Stimulated activated memory B cell treated with anti-CD40 and anti-IgM and Interleukin-4, amounts not matched to agents 10 μg/mL and 1 μg/mL and 100 μg/mL, for 72 hours (primary cell): Measurements from ENCODE around the gene CDH1.

Source experiments
- ATAC-seq: fragments of 150-1000 bp; cut with Tn5 transposase; 2 replicates; pipeline ENCODE4 v1.10.0; 2021
- H3K27ac Mint-ChIP-seq: one replicate; pipeline ENCODE4 v1.8.0; 2022; ENCODE audit warnings: mild to moderate bottlenecking, mixed read lengths
- H3K27me3 Mint-ChIP-seq: one replicate; pipeline ENCODE4 v1.8.0; 2022; ENCODE audit warnings: mixed read lengths
- H3K36me3 Mint-ChIP-seq: one replicate; pipeline ENCODE4 v1.8.0; 2022; ENCODE audit warnings: mixed read lengths
- H3K4me1 Mint-ChIP-seq: one replicate; pipeline ENCODE4 v1.8.0; 2022; ENCODE audit warnings: mixed read lengths
- H3K4me3 Mint-ChIP-seq: one replicate; pipeline ENCODE4 v1.8.0; 2022; ENCODE audit warnings: mild to moderate bottlenecking, moderate library complexity, mixed read lengths
- H3K9me3 Mint-ChIP-seq: one replicate; pipeline ENCODE4 v1.8.0; 2022; ENCODE audit warnings: mixed read lengths

Gene CDH1

DNA sequence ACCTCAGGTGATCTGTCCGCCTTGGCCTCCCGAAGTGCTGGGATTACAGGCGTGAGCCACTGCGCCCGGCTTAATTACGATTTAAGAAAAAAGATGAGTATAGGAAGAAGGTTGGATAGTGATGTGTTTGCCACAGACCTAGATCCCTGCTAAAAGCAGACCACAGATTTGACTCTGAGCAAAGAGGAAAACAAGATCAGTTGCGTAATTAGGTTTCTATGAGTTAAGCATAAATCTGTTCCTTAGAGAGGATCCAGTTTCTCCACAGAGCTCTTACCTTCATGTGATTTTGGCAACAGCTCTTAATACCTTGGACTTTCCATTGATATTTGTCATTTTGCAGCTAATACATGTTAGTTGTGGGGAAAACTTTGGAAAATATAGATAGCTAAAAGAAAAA, 31.1 kb downstream of the CDH1 start:
- no peak overlapping the region for H3K4me3 Mint-ChIP-seq
- H3K27me3 Mint-ChIP-seq, result peaks cover 10% of the 10 kb centered on the region
- no peaks in the 10 kb centered on the region for H3K36me3 Mint-ChIP-seq
- H3K4me1 Mint-ChIP-seq, result no peaks in the 10 kb centered on the region
- H3K9me3 Mint-ChIP-seq, result no peaks in the 10 kb centered on the region
- ATAC-seq, result no peak
- no peak overlapping the region for H3K27ac Mint-ChIP-seq

DNA sequence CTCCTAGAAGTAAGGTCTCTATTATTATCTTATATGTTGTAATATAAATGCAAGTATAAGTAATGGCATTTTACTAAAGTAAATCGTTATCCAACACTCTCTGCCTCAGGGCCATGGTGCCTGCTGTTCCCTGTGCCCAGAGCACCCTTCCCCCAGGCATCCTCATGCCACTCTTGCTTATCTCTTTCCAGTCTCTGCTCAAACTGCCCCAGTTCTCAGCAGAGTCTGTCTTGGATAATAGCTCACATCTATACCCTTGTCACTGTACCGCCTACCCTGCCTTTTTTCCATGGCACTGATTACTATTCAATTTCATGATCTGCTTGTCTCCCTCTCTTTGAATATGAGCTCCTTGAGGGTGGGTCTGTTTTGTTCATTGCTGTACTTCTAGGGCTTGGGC, 31.7 kb downstream of the CDH1 start:
- peaks cover 10% of the 10 kb centered on the region for H3K27me3 Mint-ChIP-seq
- no peaks in the 10 kb centered on the region for H3K36me3 Mint-ChIP-seq
- no peaks in the 10 kb centered on the region for H3K4me1 Mint-ChIP-seq
- no peak for ATAC-seq
- H3K4me3 Mint-ChIP-seq, result no peak overlapping the region
- H3K27ac Mint-ChIP-seq, result no peak overlapping the region
- no peaks in the 10 kb centered on the region for H3K9me3 Mint-ChIP-seq

DNA sequence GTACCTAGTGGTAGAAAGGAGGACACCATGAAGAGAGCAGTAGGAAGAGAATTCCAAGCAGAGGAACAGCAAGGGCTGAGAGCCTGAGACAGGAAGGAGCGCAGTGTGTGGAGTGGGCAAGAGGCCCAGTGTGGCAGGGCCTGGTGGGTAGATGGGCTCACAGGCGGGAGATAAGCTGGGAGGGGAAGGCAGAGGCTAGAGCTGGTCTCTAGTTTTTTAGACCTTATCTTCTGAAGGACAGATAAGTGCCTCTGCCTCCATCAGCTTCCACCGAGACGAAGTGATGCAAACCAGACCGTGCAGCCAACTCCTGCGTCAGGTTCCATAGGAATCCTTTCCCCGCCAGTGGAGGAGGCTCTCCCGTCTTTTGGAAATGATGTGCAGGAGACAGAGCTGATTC, 33.6 kb downstream of the CDH1 start:
- Mint-ChIP-seq H3K9me3 (no peaks in the 10 kb centered on the region), H3K4me1 (no peaks in the 10 kb centered on the region), H3K27me3 (peaks cover 10% of the 10 kb centered on the region), H3K4me3 (no peak overlapping the region), H3K27ac (no peak overlapping the region), H3K36me3 (no peaks in the 10 kb centered on the region)
- no peak for ATAC-seq

DNA sequence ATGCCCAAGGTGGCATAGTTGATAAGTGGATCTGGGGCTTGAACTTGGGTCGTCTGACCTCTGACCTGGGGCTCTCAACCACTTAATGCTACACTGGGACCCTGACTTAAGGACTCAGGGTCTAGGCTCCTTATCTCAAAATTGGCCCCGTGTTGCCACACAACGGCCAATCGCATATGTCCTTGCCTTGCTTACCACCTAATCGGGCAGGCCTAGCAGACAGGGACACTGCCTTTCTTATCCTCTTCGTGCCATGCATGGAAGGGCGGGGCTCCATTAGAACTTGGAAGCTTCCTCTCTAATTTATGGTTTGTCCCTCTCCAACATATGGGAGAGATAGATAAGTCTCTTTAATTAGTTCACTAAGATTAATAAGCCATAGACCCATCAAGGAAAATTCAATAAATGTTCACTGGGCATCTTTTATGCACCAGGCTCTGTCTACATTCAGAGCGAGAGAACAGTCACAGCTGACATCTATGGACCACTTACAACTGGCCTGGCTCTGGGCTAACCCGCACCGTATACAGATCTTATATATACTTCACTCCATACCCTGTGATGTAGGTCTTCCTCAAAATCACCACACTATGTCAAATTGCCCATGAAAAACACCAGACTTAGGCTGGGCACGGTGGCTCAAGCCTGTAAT, 35.1 kb downstream of the CDH1 start:
- H3K27ac Mint-ChIP-seq, result no peak overlapping the region
- peaks cover 10% of the 10 kb centered on the region for H3K27me3 Mint-ChIP-seq
- no peak for ATAC-seq
- H3K9me3 Mint-ChIP-seq, result no peaks in the 10 kb centered on the region
- no peak overlapping the region for H3K4me3 Mint-ChIP-seq
- no peaks in the 10 kb centered on the region for H3K36me3 Mint-ChIP-seq
- no peaks in the 10 kb centered on the region for H3K4me1 Mint-ChIP-seq

DNA sequence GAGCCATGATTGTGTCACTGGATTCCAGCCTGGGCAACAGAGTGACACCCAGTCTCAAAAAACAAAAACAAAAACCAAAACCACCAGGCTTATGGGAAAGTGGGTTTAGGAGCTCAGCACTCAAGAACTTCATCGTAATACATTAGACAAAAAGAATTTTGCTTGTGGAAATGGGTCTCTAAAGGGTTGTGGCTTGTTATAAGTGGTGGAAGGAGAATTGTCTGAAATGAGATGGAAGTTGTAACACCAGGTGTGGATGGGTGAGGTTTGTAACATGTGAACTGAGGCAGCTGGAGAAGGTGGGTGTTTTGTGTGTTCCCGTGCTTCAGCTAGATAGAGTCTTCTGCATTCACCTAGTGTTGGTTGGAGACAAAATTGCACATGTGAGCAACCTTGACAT, 35.8 kb downstream of the CDH1 start:
- Mint-ChIP-seq H3K27me3 (peaks cover 10% of the 10 kb centered on the region), H3K4me1 (no peaks in the 10 kb centered on the region), H3K4me3 (no peak overlapping the region), H3K36me3 (no peaks in the 10 kb centered on the region), H3K9me3 (no peaks in the 10 kb centered on the region), H3K27ac (no peak overlapping the region)
- ATAC-seq, result no peak

DNA sequence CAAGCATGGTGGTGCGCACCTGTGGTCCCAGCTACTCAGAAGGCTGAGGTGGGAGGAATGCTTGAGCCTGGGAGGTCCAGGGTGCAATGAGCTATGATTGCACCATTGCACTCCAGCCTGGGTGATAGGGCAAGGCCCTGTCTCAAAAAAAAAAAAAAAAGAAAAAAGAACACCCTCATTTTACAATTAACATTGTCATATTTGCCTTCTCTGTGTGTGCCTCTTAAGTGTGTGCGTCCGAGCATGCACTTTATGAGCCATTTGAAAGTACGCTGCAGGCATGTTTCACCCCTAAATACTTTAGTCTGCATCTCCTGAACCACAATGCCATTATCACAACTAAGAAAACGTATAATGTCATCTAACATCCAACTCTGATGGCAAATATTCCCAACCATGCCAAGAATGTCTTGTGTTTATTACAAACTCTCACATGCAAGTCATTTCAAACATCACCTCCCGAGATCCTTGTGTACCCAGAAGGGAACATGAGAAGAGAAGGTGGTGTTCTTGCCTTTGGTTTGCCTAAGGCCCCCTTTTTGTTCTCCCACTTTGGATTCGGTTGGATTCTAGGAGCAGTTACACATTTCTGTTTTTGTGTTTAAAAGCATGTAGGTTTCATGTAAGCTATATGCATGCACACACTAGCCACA, 38.0 kb downstream of the CDH1 start:
- no peak for ATAC-seq
- peaks cover 8% of the 10 kb centered on the region for H3K27me3 Mint-ChIP-seq
- H3K36me3 Mint-ChIP-seq, result no peaks in the 10 kb centered on the region
- no peak overlapping the region for H3K4me3 Mint-ChIP-seq
- no peaks in the 10 kb centered on the region for H3K9me3 Mint-ChIP-seq
- H3K4me1 Mint-ChIP-seq, result no peaks in the 10 kb centered on the region
- H3K27ac Mint-ChIP-seq, result no peak overlapping the region

DNA sequence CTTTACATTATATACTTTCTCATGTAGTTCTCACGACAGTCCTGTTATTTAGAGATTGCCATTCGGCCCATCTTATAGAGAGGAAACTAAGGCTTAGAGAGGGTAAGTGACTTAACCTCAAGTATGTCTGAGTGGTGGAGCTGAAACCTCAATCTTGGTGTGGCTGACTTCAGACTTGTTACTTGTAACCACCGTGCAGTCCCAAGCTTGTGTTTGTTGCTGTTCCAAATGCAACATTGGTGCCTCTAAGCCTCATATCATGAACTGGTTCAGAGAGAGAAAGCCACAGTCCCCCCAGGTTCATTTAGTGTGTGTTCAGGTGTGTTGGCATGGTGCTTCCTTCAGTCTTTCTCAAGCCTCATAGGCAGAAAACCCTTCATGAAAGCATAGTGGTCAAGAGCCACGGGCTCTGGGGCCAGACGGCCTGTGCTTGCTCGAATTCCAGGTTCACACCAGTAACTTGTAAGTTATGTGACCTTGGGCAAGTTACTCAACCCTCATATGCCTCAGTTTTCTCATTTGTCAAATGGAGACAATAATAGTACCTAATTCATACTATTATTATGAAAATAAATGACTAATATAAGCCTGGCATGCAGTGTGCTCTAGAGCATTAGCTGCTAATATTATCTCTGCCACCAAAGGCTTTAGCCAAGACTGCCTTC, 39.9 kb downstream of the CDH1 start:
- no peaks in the 10 kb centered on the region for H3K27me3 Mint-ChIP-seq
- peak; percentile 50 for ATAC-seq
- H3K4me3 Mint-ChIP-seq, result no peak overlapping the region
- peaks cover 3% of the 10 kb centered on the region for H3K4me1 Mint-ChIP-seq
- no peaks in the 10 kb centered on the region for H3K9me3 Mint-ChIP-seq
- H3K27ac Mint-ChIP-seq, result no peak overlapping the region
- H3K36me3 Mint-ChIP-seq, result no peaks in the 10 kb centered on the region

GRCh38 chr16:68778551-68779231, 41.6 kb downstream of the CDH1 start:
- Mint-ChIP-seq H3K27me3 (no peaks in the 10 kb centered on the region), H3K4me1 (peaks cover 14% of the 10 kb centered on the region), H3K36me3 (no peaks in the 10 kb centered on the region), H3K9me3 (no peaks in the 10 kb centered on the region), H3K4me3 (no peak overlapping the region), H3K27ac (no peak overlapping the region)
- ATAC-seq, result no peak

- Mint-ChIP-seq H3K36me3 (no peaks in the 10 kb centered on the region), H3K27me3 (no peaks in the 10 kb centered on the region), H3K4me3 (no peak overlapping the region), H3K4me1 (peaks cover 14% of the 10 kb centered on the region), H3K27ac (peak overlapping the region; percentile 40), H3K9me3 (no peaks in the 10 kb centered on the region)
- ATAC-seq, result no peak
These were observed 42.8 kb downstream of the CDH1 start for GRCh38 chr16:68779891-68780290.

- H3K4me1 Mint-ChIP-seq, result peaks cover 14% of the 10 kb centered on the region
- H3K36me3 Mint-ChIP-seq, result no peaks in the 10 kb centered on the region
- ATAC-seq, result no peak
- no peaks in the 10 kb centered on the region for H3K27me3 Mint-ChIP-seq
- H3K27ac Mint-ChIP-seq, result peak overlapping the region; percentile 8
- no peak overlapping the region for H3K4me3 Mint-ChIP-seq
- no peaks in the 10 kb centered on the region for H3K9me3 Mint-ChIP-seq
These were observed 44.7 kb downstream of the CDH1 start for GRCh38 chr16:68781784-68782183.

- H3K36me3 Mint-ChIP-seq, result no peaks in the 10 kb centered on the region
- H3K27ac Mint-ChIP-seq, result peak overlapping the region; percentile 8
- peak; percentile 90 for ATAC-seq
- H3K9me3 Mint-ChIP-seq, result no peaks in the 10 kb centered on the region
- no peaks in the 10 kb centered on the region for H3K27me3 Mint-ChIP-seq
- peak overlapping the region; percentile 24 for H3K4me3 Mint-ChIP-seq
- peaks cover 14% of the 10 kb centered on the region for H3K4me1 Mint-ChIP-seq
These were observed 45.4 kb downstream of the CDH1 start for GRCh38 chr16:68782198-68783174.

DNA sequence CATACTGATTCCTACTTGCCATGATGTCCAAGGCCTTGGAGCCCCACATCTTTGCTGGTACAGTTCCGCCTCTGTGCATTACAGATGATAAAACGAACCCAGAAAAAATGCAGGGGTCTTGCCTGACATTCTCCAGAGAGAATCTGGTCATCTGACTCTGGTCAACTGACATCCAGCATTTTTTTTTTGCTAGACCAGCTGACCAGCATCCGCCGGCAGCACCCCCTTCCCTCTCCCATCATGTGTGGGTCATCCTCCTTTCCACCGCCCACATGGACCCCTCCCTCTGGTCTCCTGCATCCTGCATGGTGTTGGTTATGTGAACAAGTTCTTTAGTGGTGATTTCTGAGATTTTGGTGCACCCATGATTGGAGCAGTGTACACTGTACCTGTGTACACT, 47.1 kb downstream of the CDH1 start:
- no peaks in the 10 kb centered on the region for H3K9me3 Mint-ChIP-seq
- H3K4me3 Mint-ChIP-seq, result no peak overlapping the region

DNA sequence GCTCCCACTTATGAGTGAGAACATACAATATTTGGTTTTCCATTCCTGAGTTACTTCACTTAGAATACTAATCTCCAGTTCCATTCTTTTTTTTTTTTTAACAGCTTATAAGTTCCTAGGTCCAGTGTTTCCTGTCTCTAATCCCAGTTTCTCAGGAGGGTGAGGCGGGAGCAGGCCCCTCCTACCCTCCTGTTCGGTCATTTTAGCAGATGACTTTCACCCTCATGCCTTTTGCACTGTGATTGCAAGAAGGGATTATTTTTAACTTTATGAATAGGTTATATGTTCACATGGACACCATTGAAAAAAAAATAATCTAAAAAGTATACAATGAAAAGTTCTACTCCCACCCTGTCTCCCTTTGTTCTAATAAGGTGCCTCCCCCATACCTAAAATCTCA, 47.6 kb downstream of the CDH1 start:
- Mint-ChIP-seq H3K4me3 (no peak overlapping the region), H3K9me3 (no peaks in the 10 kb centered on the region), H3K27ac (no peak overlapping the region), H3K36me3 (no peaks in the 10 kb centered on the region), H3K27me3 (no peaks in the 10 kb centered on the region), H3K4me1 (peaks cover 14% of the 10 kb centered on the region)
- no peak for ATAC-seq

More for the DNA sequence above, 47.1 kb downstream of the CDH1 start:
- H3K4me1 Mint-ChIP-seq, result peaks cover 14% of the 10 kb centered on the region
- no peak for ATAC-seq
- H3K27ac Mint-ChIP-seq, result no peak overlapping the region
- no peaks in the 10 kb centered on the region for H3K36me3 Mint-ChIP-seq
- H3K27me3 Mint-ChIP-seq, result no peaks in the 10 kb centered on the region

DNA sequence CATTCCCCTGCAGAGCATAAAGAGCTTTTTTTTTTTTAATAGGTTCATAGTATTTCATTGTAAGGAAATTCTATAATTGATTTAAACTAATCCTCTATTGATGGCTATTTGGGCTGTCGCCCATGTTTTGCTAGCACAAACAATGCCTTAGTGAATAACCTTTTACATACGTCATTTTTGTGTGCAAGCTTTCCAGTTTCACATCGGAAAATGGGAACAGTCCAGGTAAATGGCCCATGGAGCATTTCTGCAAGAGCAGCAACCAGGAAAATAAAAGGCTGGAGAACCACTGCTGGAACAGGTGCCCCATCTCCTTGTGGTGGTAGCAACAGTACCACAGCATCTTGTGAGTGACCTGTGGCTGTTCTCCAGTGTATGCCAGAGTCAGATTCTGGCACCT, 48.6 kb downstream of the CDH1 start:
- no peak for ATAC-seq
- no peak overlapping the region for H3K27ac Mint-ChIP-seq

More for the DNA sequence above, 48.6 kb downstream of the CDH1 start:
- H3K4me3 Mint-ChIP-seq, result no peak overlapping the region
- no peaks in the 10 kb centered on the region for H3K9me3 Mint-ChIP-seq
- H3K36me3 Mint-ChIP-seq, result no peaks in the 10 kb centered on the region
- no peaks in the 10 kb centered on the region for H3K27me3 Mint-ChIP-seq
- H3K4me1 Mint-ChIP-seq, result peaks cover 14% of the 10 kb centered on the region
